Cardiac muscle cell (in vitro differentiated cells and primary cell): ENCODE measurements around the gene MOAP1. TPM values are rescaled to one million over a fixed set of nuclear protein-coding genes. Genes with fewer than 3 reads are reported as not detected.
A peak's percentile ranks its signal among the peaks of the same experiment; 100 is the strongest.

Experiments used
- DNase-seq, 2 donors: peaks; one replicate each; pipeline versions ENCODE4 v3.0.0 to v3.0.0-alpha.2; 2010 to 2017; ENCODE audit warnings: low read depth in 1 of 2, low spot score in 1 of 2
- H3K27ac ChIP-seq: fragments of 200-600 bp; sonication (generic); 2 replicates; pipeline ENCODE4 v1.5.1; 2016
- H3K27me3 ChIP-seq: fragments of 200-600 bp; sonication (generic); 2 replicates; pipeline ENCODE4 v1.6.0; 2016; ENCODE audit warnings: control low read depth
- H3K36me3 ChIP-seq: fragments of 200-600 bp; sonication (generic); 2 replicates; pipeline ENCODE4 v1.5.1; 2016; ENCODE audit warnings: control low read depth
- H3K4me1 ChIP-seq: fragments of 200-600 bp; sonication (generic); 2 replicates; pipeline ENCODE4 v1.8.1; 2017; ENCODE audit warnings: low read depth, mild to moderate bottlenecking, mixed run types
- H3K4me3 ChIP-seq: fragments of 200-600 bp; sonication (generic); 2 replicates; pipeline ENCODE4 v1.5.1; 2016; ENCODE audit warnings: mild to moderate bottlenecking
- H3K9me3 ChIP-seq: fragments of 200-600 bp; sonication (generic); 2 replicates; pipeline ENCODE4 v1.5.1; 2017; ENCODE audit warnings: low read depth, mild to moderate bottlenecking, control low read depth
- CTCF ChIP-seq: IDR thresholded peaks from 2 replicates; pipeline ENCODE4 v1.5.1; 2012; ENCODE audit warnings: low read depth, mild to moderate bottlenecking, low read length
- polyA plus RNA-seq: library from polyadenylated mRNA; unstranded; fragments of >200 nt; fragmentation: Nextera tagmentation; extraction: Ambion mirVana; gene quantifications from 2 replicates; pipeline ENCODE4 v1.2.1, GENCODE V29; 2016
- total RNA-seq: library from RNA; depleted of rRNA; stranded (reverse); fragments of >200 nt; gene quantifications from 2 replicates; pipeline ENCODE4 v1.2.3, GENCODE V29; 2016

The MOAP1 gene
- total and polyA plus RNA-seq, 2 experiments from 2014 or later = 85.5 to 93.2 TPM

DNA sequence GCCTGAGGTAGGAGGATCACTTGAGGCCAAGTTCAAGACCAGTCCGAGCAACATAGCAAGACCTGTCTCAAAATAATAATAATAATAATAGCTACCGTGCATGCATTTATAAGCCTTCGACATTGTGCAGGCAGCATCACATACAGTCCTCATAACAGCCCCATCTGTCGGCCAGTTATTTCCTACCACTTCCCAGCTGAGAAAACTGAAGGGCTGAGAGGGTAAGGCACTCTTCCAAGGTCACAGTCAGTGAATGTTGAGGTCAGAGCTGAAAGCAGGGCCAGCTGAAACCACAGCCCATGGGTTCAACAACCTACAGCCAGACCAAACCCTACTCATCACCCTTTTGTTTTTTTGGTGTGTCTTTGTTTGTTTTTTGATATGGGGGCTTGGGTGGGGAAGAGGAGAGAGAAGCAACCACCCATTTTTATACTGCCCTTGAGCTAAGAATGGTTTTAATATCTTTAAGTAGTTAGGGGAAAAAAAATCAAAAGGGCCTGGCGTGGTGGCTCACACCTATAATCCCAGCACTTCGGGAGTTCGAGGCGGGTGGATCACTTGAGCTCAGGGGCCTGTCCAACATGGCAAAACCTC lies 52.1 kb downstream of the MOAP1 start:
- TF ChIP-seq CTCF = peak; percentile 48
- DNase-seq = peak; percentile 53 to 75
- Histone ChIP-seq H3K36me3 (no peaks in the 10 kb centered on the region), H3K4me3 (no peak overlapping the region), H3K9me3 (no peaks in the 10 kb centered on the region), H3K27me3 (no peaks in the 10 kb centered on the region), H3K4me1 (no peaks in the 10 kb centered on the region), H3K27ac (no peak overlapping the region)

Other genes starting within 250 kb of the MOAP1 start
- gene ITPK1, start 69.0 kb downstream of the MOAP1 start, total RNA-seq = 38.7 and 42.9 TPM in 2 replicates
- gene ITPK1, start 69.0 kb downstream of the MOAP1 start, polyA plus RNA-seq = 33.0 and 39.4 TPM in 2 replicates
- gene LYSET, start 420 bp upstream of the MOAP1 start, total RNA-seq = 7.5 and 10.5 TPM in 2 replicates
- 42.3 and 48.9 TPM in 2 replicates for gene LYSET, start 420 bp upstream of the MOAP1 start, polyA plus RNA-seq
- 9.2 and 18.1 TPM in 2 replicates for gene GON7, start 22.2 kb upstream of the MOAP1 start, total RNA-seq
- 22.2 and 24.6 TPM in 2 replicates for gene GON7, start 22.2 kb upstream of the MOAP1 start, polyA plus RNA-seq
- 24.6 and 27.2 TPM in 2 replicates for gene UBR7, start 22.4 kb upstream of the MOAP1 start, total RNA-seq
- gene UBR7, start 22.4 kb upstream of the MOAP1 start, polyA plus RNA-seq = 29.1 and 31.9 TPM in 2 replicates
- gene BTBD7, start 148.1 kb upstream of the MOAP1 start, total RNA-seq = 15.5 and 21.7 TPM in 2 replicates
- 14.4 and 19.4 TPM in 2 replicates for gene BTBD7, start 148.1 kb upstream of the MOAP1 start, polyA plus RNA-seq
- gene COX8C, start 162.3 kb upstream of the MOAP1 start, total RNA-seq = not detected in 2 replicates
- gene COX8C, start 162.3 kb upstream of the MOAP1 start, polyA plus RNA-seq = 0.56 and 1.2 TPM in 2 replicates
- 1.7 and 6.5 TPM in 2 replicates for gene UNC79, start 246.0 kb upstream of the MOAP1 start, total RNA-seq
- 1.5 and 3.0 TPM in 2 replicates for gene UNC79, start 246.0 kb upstream of the MOAP1 start, polyA plus RNA-seq